Inflammatory macrophage (primary cell): Measurements from ENCODE around the gene PRR29.
"Not testable (repeated sequence)": the region's sequence is repeated elsewhere in the genome, so short reads cannot be mapped to it uniquely, and the experiment has no call there.

ENCODE experiments used
- DNase-seq, 2 donors: peaks; one replicate each; pipeline ENCODE4 v3.0.0-alpha.2; 2020 to 2022

Gene PRR29

GRCh38 chr17:64016231-64016784 lies 18.2 kb downstream of the PRR29 start:
- no peak for DNase-seq

DNA sequence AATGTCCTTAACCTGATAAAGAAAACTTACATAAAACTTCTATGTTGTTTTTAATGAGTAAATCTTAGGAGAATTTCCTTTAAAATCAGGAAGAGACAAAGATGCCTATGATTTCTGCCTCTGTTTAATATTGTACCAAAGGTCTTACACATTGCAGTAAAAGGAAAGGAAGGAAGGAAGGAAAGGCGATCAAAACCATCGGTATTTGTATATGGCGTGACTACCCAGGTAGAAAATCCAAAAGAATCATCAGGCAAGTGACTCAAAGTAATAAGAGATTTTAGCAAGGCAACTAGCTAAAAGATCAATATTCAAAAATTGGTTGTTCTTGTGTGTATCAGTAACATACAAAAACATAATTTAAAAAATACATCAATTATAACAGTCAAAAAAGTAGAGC lies 18.8 kb downstream of the PRR29 start:
- no peak for DNase-seq

- no peak for DNase-seq
Measured at GRCh38 chr17:64017381-64017980, 19.3 kb downstream of the PRR29 start.

DNA sequence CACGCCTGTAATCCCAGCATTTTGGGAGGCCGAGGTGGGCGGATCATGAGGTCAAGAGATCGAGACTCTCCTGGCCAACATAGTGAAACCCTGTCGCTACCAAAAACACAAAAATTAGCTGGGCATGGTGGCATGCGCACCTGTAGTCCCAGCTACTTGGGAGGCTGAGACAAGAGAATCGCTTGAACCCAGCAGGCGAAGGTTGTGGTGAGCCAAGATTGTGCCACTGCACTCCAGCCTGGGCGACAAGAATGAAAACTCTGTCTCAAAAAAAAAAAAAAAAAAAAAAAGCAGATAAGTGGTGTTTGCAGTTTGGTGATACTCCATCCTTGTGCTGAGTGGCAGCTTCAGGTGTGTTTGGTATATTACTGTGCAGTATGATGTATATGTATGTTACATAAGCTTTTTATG lies 21.4 kb downstream of the PRR29 start:
- DNase-seq, result not testable (repeated sequence)

DNA sequence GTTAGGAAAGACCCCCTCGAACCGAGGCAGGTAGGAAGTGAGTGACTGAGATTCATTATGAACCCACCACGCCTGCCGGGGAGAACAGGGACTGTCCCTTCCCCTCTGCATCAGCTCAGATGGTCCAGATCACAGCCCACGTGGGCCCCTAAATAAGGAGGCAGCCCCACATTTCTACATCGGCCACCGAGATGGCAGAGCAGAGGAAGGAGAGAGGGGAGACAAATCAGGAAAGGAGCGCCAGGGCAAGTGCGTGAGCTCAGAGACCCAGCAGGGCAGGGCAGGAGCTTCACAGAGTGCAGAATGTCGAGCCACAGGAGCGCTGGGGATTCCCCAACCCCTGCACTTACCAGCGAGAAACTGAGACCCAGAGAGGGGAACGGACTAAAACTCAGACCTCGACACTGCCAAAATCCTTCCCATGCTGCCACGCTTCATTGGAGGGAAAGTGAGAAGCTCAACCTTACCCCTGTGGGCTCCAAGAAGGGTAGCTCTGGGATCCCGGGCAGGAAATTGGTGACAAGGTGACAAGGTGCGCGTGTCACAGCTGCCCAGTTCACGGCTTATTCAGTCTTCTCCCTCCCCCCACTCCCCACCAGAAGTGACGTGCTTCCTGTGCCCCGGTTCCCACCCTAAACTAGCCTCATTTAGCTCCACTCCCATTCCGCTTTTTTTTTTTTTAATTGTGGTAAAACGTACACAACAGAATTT lies 22.1 kb downstream of the PRR29 start, which contains the start of gene ICAM2:
TSS of gene ICAM2 (minus strand) at position 578 of the 711 bp plus-strand sequence. CDS start 13,942 bp downstream, outside the sequence.
- DNase-seq, result peak; percentile 31 to 80

- DNase-seq, result peak in 1 of 2 donors; percentile 56
Measured at GRCh38 chr17:64022611-64023063, 24.5 kb downstream of the PRR29 start.

- DNase-seq, result no peak
Measured at GRCh38 chr17:64024215-64024654, 26.1 kb downstream of the PRR29 start.

- DNase-seq, result no peak
Measured at GRCh38 chr17:64024781-64025731, 26.9 kb downstream of the PRR29 start.

DNA sequence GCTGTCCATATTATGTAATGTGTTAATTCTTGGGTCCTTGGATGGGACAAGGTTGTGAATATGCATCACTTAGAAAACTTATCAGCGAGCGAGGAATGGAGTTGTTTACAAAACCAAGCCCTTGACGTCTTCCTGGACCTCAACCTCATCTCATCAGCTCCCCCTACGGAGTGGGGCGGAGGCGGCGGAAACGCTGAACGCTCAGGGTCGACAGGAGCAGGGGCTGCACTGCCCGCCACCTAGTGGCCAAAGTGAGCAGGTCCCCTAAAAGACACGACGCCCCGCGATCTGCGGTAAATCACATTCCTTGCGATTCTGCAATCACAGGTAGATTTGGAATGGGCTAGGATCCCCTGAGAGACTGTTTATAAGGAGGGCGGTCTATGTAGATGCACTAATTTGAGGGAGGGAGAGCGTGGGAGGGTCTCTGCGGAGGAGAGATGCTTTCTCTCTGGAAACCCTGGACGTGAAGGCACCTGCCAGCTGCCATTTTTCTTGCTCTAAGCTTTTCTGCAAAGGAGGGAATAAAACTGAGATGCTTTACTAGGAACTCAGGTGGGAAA lies 27.7 kb downstream of the PRR29 start:
- DNase-seq, result peak; percentile 64 to 65

DNA sequence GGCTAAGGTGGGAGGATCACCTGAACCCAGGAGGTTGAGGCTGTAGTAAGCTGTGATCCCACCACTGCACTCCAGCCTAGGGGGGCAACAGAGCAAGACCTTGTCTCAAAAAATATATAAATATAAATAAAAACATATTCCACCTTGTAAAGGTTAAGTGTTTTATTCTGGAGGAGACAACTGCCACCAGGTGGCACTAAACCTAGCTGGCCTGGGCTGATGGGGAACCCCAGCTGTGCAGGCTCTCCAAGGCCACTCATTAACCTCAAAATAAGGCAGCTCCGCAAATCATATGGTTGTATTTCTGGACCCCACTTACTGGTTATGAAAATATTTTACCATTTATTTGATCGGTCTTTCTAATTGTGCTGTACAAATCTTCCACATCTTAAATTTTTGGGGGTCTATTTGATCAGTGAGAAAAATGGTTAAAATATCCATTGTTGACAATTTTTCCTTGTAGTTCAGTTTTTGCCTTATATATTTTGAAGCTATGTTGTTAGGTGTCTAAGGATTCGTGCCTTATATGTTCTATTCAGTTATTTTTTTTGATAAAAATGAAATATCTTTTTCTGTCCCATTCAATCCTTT lies 30.8 kb downstream of the PRR29 start:
- DNase-seq, result peak; percentile 72 to 74

DNA sequence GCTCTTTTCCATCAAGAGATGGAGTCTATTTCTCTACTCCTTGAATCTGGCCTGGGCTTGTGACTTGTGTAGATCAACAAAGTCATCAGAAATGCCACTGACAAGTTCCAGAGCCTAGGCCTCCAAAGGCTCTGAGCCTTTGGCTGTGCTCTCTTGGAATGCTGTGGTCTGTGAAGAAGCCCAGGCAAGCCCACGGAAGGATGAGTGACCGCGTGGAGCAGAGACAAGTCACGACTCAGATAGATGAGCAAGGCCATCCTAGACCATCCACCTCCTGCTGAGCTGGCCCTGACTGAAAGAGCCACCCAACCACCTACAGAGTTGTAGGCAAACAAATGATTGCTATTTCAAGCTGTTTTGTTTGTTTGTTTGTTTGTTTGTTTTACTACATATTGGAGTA lies 33.9 kb downstream of the PRR29 start:
- no peak for DNase-seq

DNA sequence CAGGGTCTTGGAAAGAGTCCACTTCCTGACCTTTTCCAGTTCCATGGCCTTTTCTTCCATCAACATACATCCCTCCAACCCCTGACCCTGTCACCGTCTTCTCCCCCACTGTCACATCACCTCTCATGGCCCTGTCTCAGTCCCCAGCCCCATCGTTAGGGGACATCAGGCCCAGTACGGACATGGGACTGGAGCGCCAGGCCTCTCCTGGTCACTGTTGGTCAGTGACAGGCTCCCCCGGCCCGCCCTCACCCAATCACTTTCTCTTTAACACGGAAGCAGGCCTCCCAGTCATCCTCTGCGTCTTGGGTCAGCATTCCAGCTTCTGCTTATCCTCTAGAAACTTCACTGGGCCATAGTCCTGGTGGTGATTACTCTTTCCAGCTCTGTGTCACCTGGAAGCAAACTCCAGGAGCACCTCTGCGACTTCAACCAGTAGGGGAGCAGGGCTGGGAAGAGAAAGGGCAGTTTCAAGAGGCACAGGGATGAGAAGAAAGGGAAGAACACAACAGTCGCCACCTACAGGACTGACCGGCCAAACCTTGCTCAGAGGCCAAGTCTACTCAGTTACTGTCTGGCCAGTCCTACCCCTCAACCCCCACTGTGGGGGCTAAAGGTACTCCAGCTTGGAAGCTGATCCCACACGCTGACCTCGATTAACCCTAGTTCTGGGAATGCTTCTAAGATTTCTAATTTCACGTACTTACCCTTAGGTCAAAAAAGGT lies 38.2 kb downstream of the PRR29 start:
- DNase-seq, result no peak

- no peak for DNase-seq
Measured at GRCh38 chr17:64037180-64037579, 39.0 kb downstream of the PRR29 start.

DNA sequence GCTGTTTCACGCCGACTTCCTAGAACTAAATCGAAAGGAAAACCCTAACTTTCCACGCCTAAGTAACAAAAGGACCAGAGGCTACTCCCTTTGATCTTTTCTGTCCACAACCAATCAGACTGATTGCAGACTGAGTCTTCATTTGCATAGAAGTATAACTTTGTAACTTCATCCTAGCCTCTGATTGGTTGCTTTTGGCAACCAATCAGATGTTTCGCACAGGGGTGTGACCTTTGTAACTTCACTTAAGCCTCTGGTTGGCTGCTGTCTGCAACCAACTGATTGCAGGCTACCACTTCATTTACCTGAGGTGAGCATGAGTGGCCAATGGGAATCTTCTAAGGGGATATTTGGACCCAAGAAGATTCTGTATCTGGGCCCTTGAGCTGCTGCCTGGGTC lies 39.7 kb downstream of the PRR29 start:
- DNase-seq, result no peak

DNA sequence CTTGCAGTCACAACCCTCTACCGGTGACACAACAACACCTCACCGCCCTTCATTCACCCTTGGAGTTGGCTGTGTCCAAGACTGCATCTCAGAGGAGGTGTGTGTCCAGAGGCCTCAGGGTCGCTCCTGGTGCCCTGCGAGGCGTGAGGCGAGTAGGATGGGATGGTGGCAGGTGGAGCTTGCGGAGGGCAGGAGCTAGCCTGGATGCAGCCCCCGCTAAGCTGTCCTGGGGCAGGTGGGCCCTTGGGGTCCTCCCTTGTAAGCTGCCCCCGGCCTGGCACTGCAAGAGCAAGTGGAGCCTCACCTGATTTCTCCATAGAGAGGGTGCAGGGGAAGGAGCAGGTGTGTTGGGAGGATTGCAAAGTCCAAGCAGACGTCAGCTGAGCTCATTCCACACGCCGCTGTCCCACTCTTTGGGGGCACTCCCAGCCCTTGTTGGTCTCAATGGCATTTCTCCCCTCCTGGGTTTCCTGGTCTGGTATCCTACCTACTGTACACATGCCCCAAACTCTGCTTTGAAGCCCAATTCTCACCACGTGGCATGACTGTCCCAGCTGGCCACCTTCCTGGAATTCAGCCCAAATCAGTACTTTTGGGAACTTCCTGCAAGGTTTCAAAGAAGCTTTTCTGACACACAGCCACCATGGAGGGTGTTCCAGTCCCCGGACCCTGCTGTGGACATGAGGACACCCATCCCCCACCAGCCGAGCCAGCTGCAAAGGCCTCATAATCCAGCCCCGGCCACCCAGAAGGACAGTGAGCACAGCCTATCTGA lies 40.4 kb downstream of the PRR29 start:
- DNase-seq, result no peak

- DNase-seq, result no peak
Measured at GRCh38 chr17:64039106-64039400, 40.9 kb downstream of the PRR29 start.

GRCh38 chr17:64040206-64040605 lies 42.1 kb downstream of the PRR29 start:
- DNase-seq, result no peak

DNA sequence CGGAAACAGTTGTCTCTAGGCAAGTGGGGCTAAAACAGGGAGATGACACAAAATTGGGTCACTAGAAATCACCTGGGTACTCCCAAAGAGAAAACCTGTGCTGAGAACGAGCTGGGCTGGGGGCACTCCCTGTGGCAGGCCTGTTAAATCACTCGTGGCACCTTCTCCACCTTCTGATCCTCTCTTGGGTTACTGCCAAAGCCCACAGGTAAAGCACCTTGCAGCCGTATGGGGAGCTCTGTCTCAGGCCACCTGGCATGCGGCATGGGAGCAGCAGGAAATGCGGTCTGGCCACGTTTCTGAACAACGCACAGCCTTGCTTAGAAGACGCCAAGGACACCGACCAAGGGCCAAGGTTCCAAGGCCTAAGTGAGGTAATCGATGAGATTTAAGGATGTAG lies 43.8 kb downstream of the PRR29 start:
- no peak for DNase-seq

DNA sequence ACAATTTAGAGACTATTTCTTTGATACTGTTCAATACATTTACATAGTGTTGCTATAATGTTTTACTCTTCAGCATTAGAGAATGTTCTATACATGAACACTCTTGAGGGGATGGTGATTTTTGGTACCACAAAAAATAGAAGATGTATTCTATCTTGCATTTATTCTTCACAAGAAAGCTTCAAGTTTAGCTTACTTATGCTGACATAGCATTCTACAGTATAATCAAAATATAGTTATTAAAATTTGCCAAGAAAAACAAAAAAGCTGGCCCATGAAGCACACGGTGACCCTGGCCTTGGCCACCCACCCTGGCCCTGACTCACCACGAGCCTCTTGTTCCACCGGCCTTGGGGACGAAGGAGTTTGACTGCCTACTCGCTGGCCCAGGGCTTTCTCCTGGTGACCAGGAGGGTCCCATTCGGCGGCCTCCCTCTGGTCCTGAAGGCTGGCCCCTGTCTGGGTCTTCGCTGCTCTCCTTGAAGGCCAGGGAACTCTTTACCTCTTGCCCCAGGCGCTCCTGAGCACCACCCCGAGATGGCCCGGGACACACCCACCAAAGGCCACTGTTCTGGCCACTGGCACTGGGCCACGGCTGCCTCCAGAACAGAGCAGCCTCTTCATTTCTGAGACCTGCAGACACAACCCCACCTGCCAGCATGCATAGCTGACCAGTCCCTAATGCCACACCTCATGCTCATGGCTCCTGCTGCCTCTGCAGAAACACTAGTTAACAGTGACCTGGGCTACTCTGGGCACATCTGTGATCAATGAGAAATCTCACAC lies 44.7 kb downstream of the PRR29 start:
- DNase-seq, result no peak

DNA sequence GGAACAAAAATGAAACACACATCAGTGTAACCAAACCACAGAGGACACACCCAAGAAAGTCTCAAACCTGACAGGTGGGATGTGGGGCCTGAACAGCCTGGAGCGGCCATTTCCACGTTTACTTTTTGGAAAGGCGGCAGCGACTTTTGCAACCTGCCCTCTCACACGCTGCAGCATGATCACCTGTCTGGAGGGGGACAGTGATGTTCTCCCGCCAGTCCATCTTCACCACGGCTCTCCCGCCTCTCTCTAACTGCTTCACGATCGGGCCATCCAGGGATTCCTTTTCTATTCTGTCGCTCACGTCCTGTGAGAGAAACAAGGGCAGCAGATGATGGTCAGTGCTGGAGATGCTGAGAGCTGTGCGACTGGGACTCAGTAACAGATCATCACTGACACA lies 47.0 kb downstream of the PRR29 start:
- no peak for DNase-seq
